GM21423 (cell line): ENCODE results near the gene AK1.
A peak's percentile ranks its signal among the peaks of the same experiment; 100 is the strongest.

Experiments
- ATAC-seq: cut with Tn5 transposase; IDR thresholded peaks from one replicate; pipeline ENCODE4 v1.9.1; 2021; ENCODE audit warnings: mild to moderate bottlenecking, moderate library complexity; ENCODE audit not compliant: unreplicated experiment

AK1 gene

GRCh38 chr9:127877566-127877998, at the start of gene AK1:
AK1 (minus strand) TSS chr9:127877675; CDS start chr9:127874617, 3,058 bp downstream.
- no peak for ATAC-seq

GRCh38 chr9:127926906-127927200, 49.4 kb upstream of the AK1 start:
- ATAC-seq, result no peak

- no peak for ATAC-seq
Measured at GRCh38 chr9:127925959-127926905, 48.8 kb upstream of the AK1 start.

GRCh38 chr9:127924736-127925444, 47.4 kb upstream of the AK1 start:
- no peak for ATAC-seq

GRCh38 chr9:127923771-127924170, 46.3 kb upstream of the AK1 start:
- ATAC-seq, result no peak

GRCh38 chr9:127923046-127923445, 45.6 kb upstream of the AK1 start:
- no peak for ATAC-seq

GRCh38 chr9:127921557-127922120, 44.2 kb upstream of the AK1 start:
- ATAC-seq, result no peak

- no peak for ATAC-seq
Measured at GRCh38 chr9:127920794-127921193, 43.3 kb upstream of the AK1 start.

- no peak for ATAC-seq
Measured at GRCh38 chr9:127919253-127919815, 41.9 kb upstream of the AK1 start.

- no peak for ATAC-seq
Measured at GRCh38 chr9:127918183-127919107, 41.0 kb upstream of the AK1 start.

GRCh38 chr9:127917603-127918002, 40.1 kb upstream of the AK1 start:
- no peak for ATAC-seq

- peak; percentile 70 for ATAC-seq
Measured at GRCh38 chr9:127916720-127917581, 39.5 kb upstream of the AK1 start, which contains the start of gene ST6GALNAC4. ST6GALNAC4 (minus strand) TSS chr9:127917041; CDS start chr9:127916419, 622 bp downstream.

GRCh38 chr9:127915801-127916719, 38.6 kb upstream of the AK1 start:
- no peak for ATAC-seq

GRCh38 chr9:127915325-127915752, 37.9 kb upstream of the AK1 start:
- no peak for ATAC-seq

- ATAC-seq, result no peak
Measured at GRCh38 chr9:127913682-127914081, 36.2 kb upstream of the AK1 start.

- no peak for ATAC-seq
Measured at GRCh38 chr9:127912882-127913281, 35.4 kb upstream of the AK1 start.

GRCh38 chr9:127912296-127912695, 34.8 kb upstream of the AK1 start:
- no peak for ATAC-seq

GRCh38 chr9:127910613-127911205, 33.2 kb upstream of the AK1 start:
- no peak for ATAC-seq
